HepG2 (cell line): ENCODE measurements around the gene LHX3. TPM values are rescaled to one million over a fixed set of nuclear protein-coding genes. Genes with fewer than 3 reads are reported as not detected.
A peak's percentile ranks its signal among the peaks of the same experiment; 100 is the strongest.

Experiments
- ATAC-seq: fragments of 200-7000 bp; cut with Tn5 transposase; 3 replicates; pipeline ENCODE4 v1.9.1; 2020; ENCODE audit warnings: mild to moderate bottlenecking, moderate library complexity
- BruUV-seq: library from RNA; stranded (reverse); fragments of 400-500 nt; replicated peaks from 2 replicates; lab custom pipeline; 2021; lab: Mats Ljungman, UMichigan
- CTCF ChIA-PET: fragments of 300-600 bp; formaldehyde crosslinking; extraction: SDS; loops from one replicate; lab custom pipeline; 2021; ENCODE audit warnings: low total read pairs, inconsistent platforms, low intra/inter-chr PET ratio; lab: Yijun Ruan, JAX
- POLR2A ChIA-PET: fragments of 350-600 bp; sonication (Branson Sonifier 250); formaldehyde crosslinking; loops from one replicate; lab custom pipeline; 2020; ENCODE audit warnings: antibody characterized with exemption, inconsistent platforms; lab: Yijun Ruan, JAX
- DNase-seq: peaks from one replicate; pipeline ENCODE4 v3.0.0-alpha.2; 2015; ENCODE audit warnings: low spot score
- FAIRE-seq: peaks from 3 replicates; lab custom pipeline; 2011; peaks lifted over from hg19 to GRCh38; lab: Jason Lieb, UNC
- H2AFZ ChIP-seq: one replicate; pipeline ENCODE4 v1.6.1; 2011; ENCODE audit warnings: low read length, inconsistent platforms
- H3K27ac ChIP-seq: fragments of 300-600 bp; 3 replicates; pipeline ENCODE4 v1.8.0; 2011; ENCODE audit warnings: mixed run types, mild to moderate bottlenecking, mixed read lengths, low read length, inconsistent platforms; ENCODE audit not compliant: insufficient read depth; ENCODE audit errors: extremely low read length
- H3K27me3 ChIP-seq, 2 experiments: fragments of 200-600 bp in 1 of 2; 2 replicates in 1 of 2; 3 replicates in 1 of 2; pipeline versions ENCODE4 v1.6.0 to v1.8.0; 2011; ENCODE audit warnings: low read length in 2 of 2, mild to moderate bottlenecking in 2 of 2, moderate library complexity in 2 of 2, inconsistent platforms in 1 of 2; ENCODE audit not compliant: insufficient read depth in 2 of 2, control insufficient read depth in 1 of 2
- H3K36me3 ChIP-seq, 2 experiments: fragments of 200-600 bp in 1 of 2; replicated peaks in 1 of 2; 2 replicates in 1 of 2; 3 replicates in 1 of 2; pipeline versions ENCODE4 v1.5.1 to v1.8.0; 2011; ENCODE audit warnings: low read length in 2 of 2, inconsistent platforms in 1 of 2; ENCODE audit not compliant: insufficient read depth in 2 of 2, control insufficient read depth in 1 of 2
- H3K4me1 ChIP-seq: 2 replicates; pipeline ENCODE4 v1.5.1; 2012; ENCODE audit warnings: low read length, inconsistent platforms; ENCODE audit not compliant: insufficient read depth
- H3K4me2 ChIP-seq: 2 replicates; pipeline ENCODE4 v1.6.0; 2011; ENCODE audit warnings: low read depth, low read length, inconsistent platforms
- H3K4me3 ChIP-seq, 3 experiments: fragments of 200-600 bp in 1 of 3; sonication (generic), shearing (Covaris generic) in 1 of 3; replicated peaks in 1 of 3; 2 replicates each; pipeline ENCODE4 v1.5.1; 2011 to 2016; ENCODE audit warnings: low read length in 3 of 3, inconsistent platforms in 2 of 3, low read depth in 2 of 3, mild to moderate bottlenecking in 2 of 3, control low read depth in 1 of 3, mixed read lengths in 1 of 3; ENCODE audit not compliant: insufficient read depth in 1 of 3
- H3K79me2 ChIP-seq: one replicate; pipeline ENCODE4 v1.6.1; 2011; ENCODE audit warnings: low read length, inconsistent platforms; ENCODE audit not compliant: insufficient read depth
- H3K9ac ChIP-seq: 2 replicates; pipeline ENCODE4 v1.6.0; 2011; ENCODE audit warnings: mild to moderate bottlenecking, low read depth, low read length, inconsistent platforms; ENCODE audit not compliant: insufficient read depth
- H3K9me3 ChIP-seq: 2 replicates; pipeline ENCODE4 v1.5.1; 2012; ENCODE audit warnings: mild to moderate bottlenecking, low read length
- H4K20me1 ChIP-seq: 2 replicates; pipeline ENCODE4 v1.6.0; 2011; ENCODE audit warnings: inconsistent platforms, mild to moderate bottlenecking, low read length, moderate library complexity; ENCODE audit not compliant: insufficient read depth
- ASH2L ChIP-seq: fragments of 300-600, 200-600 bp; sonication (generic); IDR thresholded peaks from 2 replicates; pipeline ENCODE4 v1.7.0; 2017; ENCODE audit warnings: low read depth, mild to moderate bottlenecking, moderate library complexity, mixed read lengths, low read length; ENCODE audit not compliant: insufficient read length
- ATRX ChIP-seq: sonication (generic); formaldehyde crosslinking; IDR thresholded peaks from 2 replicates; pipeline ENCODE4 v1.4.0; 2020; ENCODE audit warnings: missing genetic modification reagents, borderline replicate concordance
- CBX5 ChIP-seq: sonication (generic); formaldehyde crosslinking; IDR thresholded peaks from 2 replicates; pipeline ENCODE4 v1.4.0; 2020; ENCODE audit warnings: missing genetic modification reagents, borderline replicate concordance
- ELF3 ChIP-seq: IDR thresholded peaks from 2 replicates; pipeline ENCODE4 v1.6.1; 2016; ENCODE audit warnings: missing genetic modification reagents, missing compliant biosample characterization
- EP300 ChIP-seq, 3 experiments: sonication (generic) in 1 of 3; formaldehyde crosslinking in 1 of 3; IDR thresholded peaks; 2 replicates each; pipeline versions ENCODE4 v1.5.1 to v1.6.1; 2011 to 2020; ENCODE audit warnings: low read depth in 2 of 3, low read length in 2 of 3, borderline replicate concordance in 1 of 3, improper control_type of control experiment in 1 of 3, mild to moderate bottlenecking in 1 of 3, missing genetic modification reagents in 1 of 3, moderate library complexity in 1 of 3
- GATAD2A ChIP-seq: IDR thresholded peaks from 2 replicates; pipeline ENCODE4 v1.6.1; 2016
- KDM6A ChIP-seq: IDR thresholded peaks from 2 replicates; pipeline ENCODE4 v1.6.1; 2016; ENCODE audit warnings: low read depth
- MIER3 ChIP-seq: IDR thresholded peaks from 2 replicates; pipeline ENCODE4 v1.6.1; 2016; ENCODE audit warnings: missing compliant biosample characterization, borderline replicate concordance
- POLR2G ChIP-seq: fragments of 200-400 bp; formaldehyde crosslinking; IDR thresholded peaks from 2 replicates; pipeline ENCODE4 v1.6.1; 2018; ENCODE audit warnings: mild to moderate bottlenecking, low read depth, low read length, moderate library complexity
- SNAI1 ChIP-seq: sonication (generic); formaldehyde crosslinking; IDR thresholded peaks from 2 replicates; pipeline ENCODE4 v1.5.0; 2020; ENCODE audit warnings: mild to moderate bottlenecking, missing genetic modification reagents, borderline replicate concordance
- THRA ChIP-seq: sonication (generic); formaldehyde crosslinking; IDR thresholded peaks from 2 replicates; pipeline ENCODE4 v1.4.0; 2020; ENCODE audit warnings: missing genetic modification reagents, borderline replicate concordance
- ZBTB7B ChIP-seq: sonication (generic); formaldehyde crosslinking; IDR thresholded peaks from 2 replicates; pipeline ENCODE4 v1.4.0; 2020; ENCODE audit warnings: missing genetic modification reagents
- ZFP91 ChIP-seq: sonication (generic); formaldehyde crosslinking; IDR thresholded peaks from 2 replicates; pipeline ENCODE4 v1.9.0; 2022; ENCODE audit warnings: missing genetic modification reagents, mild to moderate bottlenecking, borderline replicate concordance
- ZNF263 ChIP-seq: sonication (generic); formaldehyde crosslinking; IDR thresholded peaks from 2 replicates; pipeline ENCODE4 v1.4.0; 2020; ENCODE audit warnings: missing genetic modification reagents
- ZNF460 ChIP-seq: sonication (generic); formaldehyde crosslinking; IDR thresholded peaks from 2 replicates; pipeline ENCODE4 v1.5.1; 2020; ENCODE audit warnings: missing genetic modification reagents, mild to moderate bottlenecking, borderline replicate concordance
- ZNF652 ChIP-seq: IDR thresholded peaks from 2 replicates; pipeline ENCODE4 v1.6.1; 2016; ENCODE audit warnings: low read depth, borderline replicate concordance
- ZNF687 ChIP-seq: sonication (generic); formaldehyde crosslinking; IDR thresholded peaks from 2 replicates; pipeline ENCODE4 v1.5.1; 2020; ENCODE audit warnings: mild to moderate bottlenecking, missing genetic modification reagents, moderate library complexity
- WGBS: methylation state at CpG from one replicate; pipeline ENCODE4 v1.1.6; 2017; ENCODE audit warnings: low lambda C conversion rate; 5-methylcytosine and 5-hydroxymethylcytosine counted together
- in situ Hi-C: cut with HindIII; loops from 2 replicates; pipeline ENCODE4 v1.10.0; 2017; ENCODE audit warnings: low pct_unique_long_range_greater_than_20kb; ENCODE audit not compliant: extremely low pct_ligation_motif_present
- intact Hi-C: fragments of 100-400 bp; cut with micrococcal nuclease; formaldehyde crosslinking; loops from one replicate; pipeline ENCODE4 v1.10.0; 2022; ENCODE audit not compliant: unreplicated experiment
- polyA plus RNA-seq, 8 experiments: library from polyadenylated mRNA; depleted of rRNA in 3 of 8; stranded (reverse) in 7 of 8; unstranded in 1 of 8; fragments of >200 nt; fragmentation: Illumina TruSeq in 4 of 8; extraction: Trizol in 4 of 8; gene quantifications; 2 replicates each; pipeline versions ENCODE4 v1.2.1 to v1.2.3, GENCODE V29; 2011 to 2016; ENCODE audit warnings: low read depth in 4 of 8, missing spikeins in 1 of 8, mixed read lengths in 1 of 8; ENCODE audit not compliant: insufficient read depth in 1 of 8
- total RNA-seq, 5 experiments: library from RNA; depleted of rRNA; stranded (reverse); fragments of >200 nt; fragmentation: Illumina TruSeq; extraction: Trizol; gene quantifications; 2 replicates each; pipeline ENCODE4 v1.2.3, GENCODE V29; 2016; ENCODE audit warnings: low read depth in 1 of 5

Gene LHX3
- total and polyA plus RNA-seq, 2 of the 13 experiments (the other 11 are each of a cell fraction or from before 2014, with no cell fraction given), result not detected

- H3K9me3 ChIP-seq, result no peaks in the 10 kb centered on the region
- H3K27ac ChIP-seq, result no peak overlapping the region
- H3K36me3 ChIP-seq, result no peaks in the 10 kb centered on the region
- no peak overlapping the region for H2AFZ ChIP-seq
- no peaks in the 10 kb centered on the region for H4K20me1 ChIP-seq
- 3% methylated on average over 3 of the region's 6 CpGs for WGBS
- in situ Hi-C loops (no loop called here), intact Hi-C loops (no loop called here)
- peaks cover 47% of the 10 kb centered on the region for H3K4me1 ChIP-seq
- DNase-seq, result peak; percentile 67
- peak; percentile 60 for ATAC-seq
- CTCF ChIA-PET, result interaction anchor here (1.6 kb wide), 1 partner anchor 57 kb away, joined by 7 read pairs; no protein-coding TSS in a partner anchor
- no peak for FAIRE-seq
- peak overlapping the region; percentile 79 for H3K4me2 ChIP-seq
- no peak overlapping the region for H3K9ac ChIP-seq
- peaks cover 0 to 3% of the 10 kb centered on the region in 2 experiments; a peak in 4 of 5 replicates for H3K27me3 ChIP-seq
- no peaks in the 10 kb centered on the region for H3K79me2 ChIP-seq
- no TSS peak for BruUV-seq
- peak overlapping the region; percentile 8 to 62 (median 25); a peak in 4 of 6 replicates for H3K4me3 ChIP-seq
- POLR2A ChIA-PET, result interaction anchor here (0.7 to 1.4 kb wide), 6 partner anchors 9 to 158 kb away, joined by 3 read pairs; no protein-coding TSS in a partner anchor
- TF ChIP-seq ASH2L, result peak; percentile 47
- TF ChIP-seq ELF3 (CRISPR knock-in tag), result 0 out of 2 replicates have a peak, but pooled peaks have one; percentile 39
- TF ChIP-seq ZBTB7B (CRISPR knock-in tag), result peak; percentile 58; the same call in 1 of the 2 replicates
- peak; percentile 54; the same call in 1 of the 2 replicates for TF ChIP-seq ZNF687 (CRISPR knock-in tag)
- peak; percentile 83 for TF ChIP-seq KDM6A (CRISPR knock-in tag)
- no peak for TF ChIP-seq ZNF652
- TF ChIP-seq MIER3, result no peak
- peak; percentile 84 for TF ChIP-seq ZNF263 (CRISPR knock-in tag)
- no peak for TF ChIP-seq ZNF460 (CRISPR knock-in tag)
- TF ChIP-seq ATRX (CRISPR knock-in tag), result no peak
- TF ChIP-seq EP300 (IDR thresholded peaks at IDR 0.05; ENCODE audit: low read depth in 2 of 2, low read length in 2 of 2), result 0 out of 4 replicates have a peak, but pooled peaks of 1 of the 2 experiments have one; percentile 33
- TF ChIP-seq EP300 (CRISPR knock-in tag; IDR thresholded peaks at IDR 0.05; ENCODE audit: borderline replicate concordance), result no peak
- 0 out of 2 replicates have a peak, but pooled peaks have one; percentile 16 for TF ChIP-seq ZFP91 (CRISPR knock-in tag)
- TF ChIP-seq POLR2G, result 0 out of 2 replicates have a peak, but pooled peaks have one; percentile 34
- no peak for TF ChIP-seq SNAI1
- peak; percentile 88; the same call in 1 of the 2 replicates for TF ChIP-seq THRA
- 0 out of 2 replicates have a peak, but pooled peaks have one; percentile 27 for TF ChIP-seq CBX5 (CRISPR knock-in tag)
- TF ChIP-seq GATAD2A (CRISPR knock-in tag), result peak; percentile 62
Measured at GRCh38 chr9:136169495-136169894, 35.4 kb downstream of the LHX3 start.
